DLD1 (cell line): ENCODE measurements around the gene TXNDC5.
"Not testable (repeated sequence)": the region's sequence is repeated elsewhere in the genome, so short reads cannot be mapped to it uniquely, and the experiment has no call there.

Experiments
- in situ Hi-C: cut with HindIII; loops from 2 replicates; pipeline ENCODE4 v1.10.0; 2017; ENCODE audit warnings: low sequenced_read_pairs

Gene TXNDC5

GRCh38 chr6:7897461-7898192 is 13.0 kb downstream of the TXNDC5 start:
- in situ Hi-C loops, result no loop called here

- in situ Hi-C loops, result no loop called here
Observed at GRCh38 chr6:7896465-7896987, 14.1 kb downstream of the TXNDC5 start.

GRCh38 chr6:7895125-7895423 is 15.5 kb downstream of the TXNDC5 start:
- in situ Hi-C loops, result no loop called here

- in situ Hi-C loops, result no loop called here
Observed at GRCh38 chr6:7894262-7895124, 16.1 kb downstream of the TXNDC5 start.

GRCh38 chr6:7893342-7893741 is 17.2 kb downstream of the TXNDC5 start:
- in situ Hi-C loops, result no loop called here

GRCh38 chr6:7892367-7892766 is 18.2 kb downstream of the TXNDC5 start:
- in situ Hi-C loops, result not testable (repeated sequence)

- in situ Hi-C loops, result no loop called here
Observed at GRCh38 chr6:7891078-7891872, 19.3 kb downstream of the TXNDC5 start.

GRCh38 chr6:7888587-7889357 is 21.8 kb downstream of the TXNDC5 start:
- in situ Hi-C loops, result no loop called here

GRCh38 chr6:7887278-7887991 is 23.2 kb downstream of the TXNDC5 start:
- in situ Hi-C loops, result no loop called here

- in situ Hi-C loops, result no loop called here
Observed at GRCh38 chr6:7886132-7886531, 24.5 kb downstream of the TXNDC5 start.

GRCh38 chr6:7883381-7883780 is 27.2 kb downstream of the TXNDC5 start:
- in situ Hi-C loops, result no loop called here

GRCh38 chr6:7882505-7883257 is 27.9 kb downstream of the TXNDC5 start:
- in situ Hi-C loops, result no loop called here

- in situ Hi-C loops, result no loop called here
Observed at GRCh38 chr6:7881765-7882500, 28.7 kb downstream of the TXNDC5 start.

GRCh38 chr6:7880718-7881107 is 29.9 kb downstream of the TXNDC5 start:
- in situ Hi-C loops, result no loop called here

- in situ Hi-C loops, result loop anchor here (10.0 kb wide), 1 partner anchor 125 kb away; no protein-coding TSS in a partner anchor
Observed at GRCh38 chr6:7879980-7880717, 30.4 kb downstream of the TXNDC5 start.

GRCh38 chr6:7879579-7879978 is 31.0 kb downstream of the TXNDC5 start:
- in situ Hi-C loops, result loop anchor here (10.0 kb wide), 1 partner anchor 125 kb away; no protein-coding TSS in a partner anchor

- in situ Hi-C loops, result loop anchor here (10.0 kb wide), 1 partner anchor 126 kb away; no protein-coding TSS in a partner anchor
Observed at GRCh38 chr6:7879043-7879442, 31.5 kb downstream of the TXNDC5 start.
